HG03095 (cell line): ENCODE data around the gene ARHGAP32.

Source experiments
- ATAC-seq: cut with Tn5 transposase; IDR thresholded peaks from one replicate; pipeline ENCODE4 v1.9.1; 2021; ENCODE audit warnings: moderate library complexity; ENCODE audit not compliant: unreplicated experiment

Gene ARHGAP32

GRCh38 chr11:129117595-129118350 is 74.4 kb downstream of the ARHGAP32 start:
- no peak for ATAC-seq

- no peak for ATAC-seq
Observed at GRCh38 chr11:129115652-129116586, 76.2 kb downstream of the ARHGAP32 start.

DNA sequence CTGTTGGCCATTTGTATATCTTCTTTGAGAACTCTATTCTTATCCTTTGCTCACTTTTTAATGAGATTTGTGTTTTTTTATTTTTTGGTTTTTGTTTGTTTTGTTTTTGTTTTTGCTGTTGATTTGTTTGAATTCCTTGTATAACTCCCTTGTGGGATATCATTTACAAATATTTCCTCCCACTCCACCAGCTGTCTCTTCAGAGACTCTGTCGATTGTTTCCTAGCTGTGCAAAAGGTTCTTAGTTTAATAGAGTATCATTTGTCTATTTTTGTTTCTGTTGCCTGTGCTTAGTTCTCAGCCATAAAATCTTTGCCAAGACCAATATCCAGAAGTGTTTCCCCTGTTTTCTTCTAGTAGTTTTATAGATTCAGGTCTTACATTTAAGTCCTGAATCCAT is 82.4 kb downstream of the ARHGAP32 start:
- ATAC-seq, result no peak

DNA sequence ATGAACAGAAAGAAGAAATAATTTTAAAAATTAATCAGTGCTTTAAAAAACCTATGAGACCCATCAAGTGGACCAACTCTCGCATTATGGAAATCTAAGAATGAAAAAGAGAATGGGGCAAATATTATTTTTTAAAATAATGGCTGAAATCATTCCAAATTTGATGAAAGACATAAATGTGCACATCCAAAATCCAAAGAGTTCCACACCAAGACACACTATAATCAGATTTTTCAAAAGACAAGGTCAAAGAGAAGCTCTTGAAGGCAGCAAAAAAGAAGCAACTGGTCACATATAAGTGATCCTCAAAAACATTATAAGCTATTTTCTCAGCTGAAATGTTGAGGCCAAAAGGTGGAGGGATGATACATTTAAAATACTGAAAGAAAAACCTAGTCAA is 85.3 kb downstream of the ARHGAP32 start:
- ATAC-seq, result no peak

- ATAC-seq, result no peak
Observed at GRCh38 chr11:129102756-129103155, 89.4 kb downstream of the ARHGAP32 start.

GRCh38 chr11:129102225-129102624 is 89.9 kb downstream of the ARHGAP32 start:
- ATAC-seq, result no peak

GRCh38 chr11:129093283-129093682 is 98.8 kb downstream of the ARHGAP32 start:
- no peak for ATAC-seq

DNA sequence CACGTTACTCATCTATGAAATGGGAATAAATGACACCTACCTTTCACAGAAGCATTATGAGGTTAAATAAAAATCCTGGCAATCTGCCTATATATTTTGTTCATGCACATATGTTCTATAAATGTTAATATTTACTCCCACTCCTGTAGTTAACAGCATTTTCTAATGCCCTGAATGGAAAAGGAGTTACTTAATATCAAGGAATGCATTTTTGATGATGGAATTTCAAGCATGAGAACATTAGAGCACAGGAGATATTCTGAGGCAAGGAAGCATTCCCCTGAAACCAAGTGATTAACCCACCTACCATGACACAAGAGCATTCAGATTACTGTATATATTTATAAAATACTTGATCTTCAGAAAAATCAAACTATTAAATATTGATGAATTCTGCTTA is 102.1 kb downstream of the ARHGAP32 start:
- no peak for ATAC-seq

DNA sequence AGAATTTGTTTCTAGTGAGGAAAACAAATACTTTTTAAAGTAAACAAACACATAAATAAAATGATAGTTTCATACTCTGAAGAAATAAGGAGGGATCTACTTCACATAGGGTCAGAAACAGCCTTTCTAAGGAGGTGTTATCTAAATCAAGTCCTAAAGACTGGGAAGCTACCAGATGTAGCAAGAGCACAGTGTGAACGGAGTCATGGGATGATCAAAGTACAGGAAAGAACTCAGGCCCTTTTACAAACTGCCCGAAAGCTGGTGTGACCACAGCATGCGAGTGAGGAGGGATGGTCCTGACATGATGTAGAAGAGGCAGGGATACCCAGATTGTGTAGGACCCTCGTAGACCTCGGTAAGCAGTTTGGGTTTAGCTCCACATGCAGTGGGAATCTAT is 102.8 kb downstream of the ARHGAP32 start:
- no peak for ATAC-seq

DNA sequence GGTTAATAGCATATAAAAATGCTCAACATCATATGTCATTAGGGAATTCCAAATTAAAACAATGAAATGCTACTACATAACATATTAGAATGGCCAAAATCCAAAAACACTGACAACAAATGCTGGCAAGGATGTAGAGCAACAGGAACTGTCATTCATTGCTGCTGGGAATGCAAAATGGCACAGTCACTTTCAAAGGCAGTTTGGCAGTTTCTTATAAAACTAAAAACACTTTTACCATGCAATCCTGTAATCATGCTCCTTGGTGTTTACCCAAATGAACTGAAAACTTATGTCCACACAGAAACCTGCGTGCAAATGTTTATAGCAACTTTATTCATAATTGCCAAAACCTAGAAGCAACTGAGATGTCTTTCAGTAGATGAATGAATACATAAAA is 105.1 kb downstream of the ARHGAP32 start:
- ATAC-seq, result no peak

GRCh38 chr11:129077191-129077590 is 114.9 kb downstream of the ARHGAP32 start:
- ATAC-seq, result no peak

DNA sequence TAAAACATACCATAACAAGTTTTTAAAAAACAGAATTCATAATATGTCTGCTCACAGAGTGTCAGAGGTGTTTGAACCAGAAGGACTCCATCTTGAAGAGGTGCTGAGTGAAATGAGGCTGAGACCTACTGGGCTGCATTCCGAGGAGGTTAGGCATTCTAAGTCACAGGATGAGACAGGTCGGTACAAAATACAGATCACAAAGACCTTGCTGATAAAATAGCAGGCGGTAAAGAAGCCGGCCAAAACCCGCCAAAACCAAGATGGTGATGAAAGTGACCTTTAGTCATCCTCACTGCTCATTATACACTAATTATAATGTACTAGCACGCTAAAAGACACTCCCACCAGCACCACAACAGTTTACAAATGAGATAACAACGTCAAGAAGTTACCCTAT is 116.4 kb downstream of the ARHGAP32 start:
- ATAC-seq, result no peak

DNA sequence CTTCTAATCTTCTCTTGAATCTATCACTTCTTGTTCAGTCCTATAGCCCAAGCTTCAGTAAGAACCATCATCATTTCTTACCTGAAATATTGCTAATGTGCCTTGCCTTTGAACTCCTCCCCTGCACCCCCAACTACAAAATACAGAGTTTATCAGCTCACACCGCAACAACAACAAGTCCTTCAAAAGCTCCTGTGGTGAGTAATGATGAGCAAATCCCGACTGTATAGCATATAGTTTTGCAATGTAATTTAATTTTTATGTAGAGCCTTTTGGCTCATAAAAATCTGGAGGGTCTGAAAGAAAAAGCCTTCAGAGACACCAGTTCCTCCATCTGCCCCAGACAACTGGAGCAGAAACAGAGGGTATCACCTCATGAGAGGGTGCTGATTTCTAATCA is 124.7 kb downstream of the ARHGAP32 start:
- no peak for ATAC-seq

DNA sequence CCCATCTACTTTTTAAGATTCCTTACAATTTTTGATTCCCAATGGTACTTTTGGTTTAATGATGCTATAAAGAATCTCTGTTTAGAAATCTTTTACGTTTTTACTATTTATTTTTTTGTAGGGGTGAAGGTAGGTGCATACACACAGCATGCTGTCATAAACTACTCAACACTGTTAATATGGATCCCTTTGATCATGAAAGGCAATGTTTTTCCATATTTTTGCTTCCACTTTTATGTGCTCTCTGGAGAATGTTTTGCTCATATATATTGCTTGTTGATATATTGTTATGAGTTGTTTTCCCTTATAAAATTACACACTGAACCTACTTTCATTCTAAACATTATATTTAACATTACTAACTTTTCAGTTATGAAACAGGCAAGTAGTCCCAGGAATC is 125.9 kb downstream of the ARHGAP32 start:
- ATAC-seq, result no peak

DNA sequence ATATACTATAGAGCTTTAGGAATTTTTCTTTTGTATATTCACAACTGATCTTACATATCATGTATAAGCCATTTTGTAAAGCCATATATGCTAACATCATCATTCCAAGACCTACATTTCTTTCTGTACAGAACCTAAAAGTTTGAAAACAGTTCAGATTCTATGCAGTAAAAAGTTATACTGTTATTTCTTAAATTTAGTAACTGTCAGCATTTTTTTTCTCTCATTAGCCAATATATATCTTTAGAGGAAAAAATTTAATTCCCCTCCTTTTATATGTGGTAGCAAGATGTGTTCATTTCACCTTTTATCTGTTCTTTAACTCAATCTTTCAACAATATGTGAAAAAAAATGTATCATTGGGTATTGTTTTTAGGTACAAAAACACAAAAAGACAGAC is 129.0 kb downstream of the ARHGAP32 start:
- no peak for ATAC-seq

GRCh38 chr11:129061492-129062230 is 130.5 kb downstream of the ARHGAP32 start:
- ATAC-seq, result no peak

DNA sequence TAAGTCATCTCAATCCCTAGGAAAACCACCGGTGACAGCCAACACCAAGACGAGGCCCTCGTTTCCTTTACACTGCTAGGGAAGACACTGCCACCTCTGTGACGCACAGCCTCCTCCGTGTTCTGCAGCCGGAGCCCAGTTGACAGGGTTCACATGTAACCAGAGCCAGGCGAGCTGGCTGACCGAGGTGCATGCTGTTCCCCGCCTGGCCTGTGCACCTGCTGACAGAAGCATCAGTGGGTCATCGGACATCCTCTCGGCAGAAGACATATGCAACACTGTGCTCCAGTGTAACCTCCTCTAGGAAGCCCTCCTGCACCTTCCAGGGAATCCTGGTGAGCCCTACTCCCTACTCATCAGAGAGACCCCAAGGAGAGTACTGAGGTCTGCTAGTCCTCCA is 135.2 kb downstream of the ARHGAP32 start:
- ATAC-seq, result no peak

DNA sequence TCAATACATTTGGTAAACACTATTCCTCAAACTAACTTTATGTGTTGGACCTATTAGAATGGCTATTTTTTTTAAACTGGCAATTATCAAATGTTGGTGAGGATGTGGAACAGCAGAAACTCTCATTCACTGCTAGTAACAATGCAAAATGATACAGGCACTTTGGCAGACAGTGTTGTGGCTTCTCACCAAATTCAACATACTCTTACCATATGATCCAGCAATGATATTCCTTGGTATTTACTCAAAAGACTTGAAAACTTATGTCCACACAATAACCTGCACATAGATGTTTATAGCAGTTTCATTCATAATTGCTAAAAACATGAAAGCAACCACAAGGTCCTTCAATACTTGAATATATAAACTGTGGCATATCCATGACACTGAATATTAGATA is 136.9 kb downstream of the ARHGAP32 start:
- ATAC-seq, result no peak

DNA sequence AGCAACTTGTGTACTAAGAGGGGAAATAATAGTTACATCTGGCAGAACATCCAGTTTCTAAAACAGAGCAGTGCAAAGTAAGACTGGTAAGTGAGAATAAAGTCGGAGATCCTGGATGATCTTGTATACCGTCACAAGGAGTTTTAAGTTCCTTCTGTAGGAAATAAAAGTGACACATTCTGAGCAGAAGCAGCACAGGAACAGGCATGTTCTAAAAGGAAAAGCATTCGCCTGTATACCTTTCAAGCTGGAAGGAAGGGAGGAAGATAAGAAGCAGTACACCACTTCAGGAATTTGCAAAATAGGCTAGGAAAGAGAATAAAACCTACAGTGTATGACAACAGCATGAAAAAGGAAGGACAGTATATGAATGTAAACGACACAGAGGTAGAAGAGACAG is 143.2 kb downstream of the ARHGAP32 start:
- ATAC-seq, result no peak

DNA sequence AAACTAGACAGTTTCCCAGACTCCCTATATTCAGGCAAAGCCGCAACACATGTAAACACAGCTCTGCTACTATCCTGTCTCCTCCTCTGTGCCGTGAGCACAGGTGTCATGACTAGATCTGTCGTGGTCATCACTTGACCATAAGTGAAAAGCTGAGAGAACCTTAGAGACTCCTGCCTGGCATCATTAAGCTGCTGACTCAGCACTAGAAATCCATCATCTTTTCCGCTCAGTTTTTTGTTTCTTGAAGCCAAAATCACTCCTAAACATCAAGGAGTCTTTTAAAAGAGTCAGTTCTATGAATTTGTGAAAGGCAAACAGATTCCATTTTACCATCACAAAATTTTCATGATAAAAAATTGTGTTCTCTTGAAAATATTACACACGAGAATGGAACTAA is 147.0 kb downstream of the ARHGAP32 start:
- ATAC-seq, result no peak

DNA sequence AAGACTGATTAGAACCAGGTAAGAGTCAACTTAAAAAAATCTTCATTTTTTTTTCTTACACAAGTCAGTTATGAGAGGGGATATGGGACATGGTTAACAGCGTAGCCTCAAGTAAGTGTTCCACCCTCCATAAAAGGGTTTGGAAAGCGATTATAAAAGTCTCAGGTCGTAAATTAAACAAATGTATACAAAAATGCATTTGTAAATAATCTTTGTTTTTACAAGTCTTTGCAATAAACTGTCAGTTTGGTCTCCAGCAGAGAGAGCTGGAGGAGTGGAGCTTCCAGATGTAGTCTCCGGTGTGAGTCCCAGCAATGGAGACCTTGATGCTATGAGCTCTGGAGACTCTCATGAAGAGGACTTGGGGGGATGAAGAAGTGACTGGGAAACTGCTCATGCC is 149.6 kb downstream of the ARHGAP32 start:
- ATAC-seq, result no peak
